Effector memory CD8-positive, alpha-beta T cell (primary cell): Measurements from ENCODE around the gene LYRM9.
"Not testable (repeated sequence)": the region's sequence is repeated elsewhere in the genome, so short reads cannot be mapped to it uniquely, and the experiment has no call there.

Source experiments
- ATAC-seq: fragments of 150-1000 bp; cut with Tn5 transposase; replicated peaks from 2 replicates; pipeline ENCODE4 v1.10.0; 2021; ENCODE audit warnings: mild to moderate bottlenecking, moderate library complexity
- DNase-seq, 3 experiments: peaks; one replicate each; pipeline ENCODE4 v3.0.0; 2021
- H3K27ac Mint-ChIP-seq, 2 donors: one replicate each; pipeline ENCODE4 v1.8.0; 2022; ENCODE audit warnings: mild to moderate bottlenecking in 2 of 2, mixed read lengths in 2 of 2, moderate library complexity in 2 of 2
- H3K27me3 Mint-ChIP-seq, 2 donors: one replicate each; pipeline ENCODE4 v1.8.0; 2022; ENCODE audit warnings: mixed read lengths in 2 of 2
- H3K36me3 Mint-ChIP-seq: one replicate; pipeline ENCODE4 v1.8.0; 2022; ENCODE audit warnings: mild to moderate bottlenecking, moderate library complexity, mixed read lengths; ENCODE audit not compliant: insufficient read depth
- H3K4me1 Mint-ChIP-seq, 2 donors: one replicate each; pipeline ENCODE4 v1.8.0; 2022; ENCODE audit warnings: low read depth in 2 of 2, mixed read lengths in 2 of 2
- H3K4me3 Mint-ChIP-seq, 2 donors: one replicate each; pipeline ENCODE4 v1.8.0; 2022; ENCODE audit warnings: mild to moderate bottlenecking in 2 of 2, mixed read lengths in 2 of 2, moderate library complexity in 2 of 2
- H3K9me3 Mint-ChIP-seq, 2 donors: one replicate each; pipeline ENCODE4 v1.8.0; 2022; ENCODE audit warnings: mixed read lengths in 2 of 2

LYRM9 gene

GRCh38 chr17:27836651-27837050, 56.5 kb downstream of the LYRM9 start:
- Mint-ChIP-seq H3K4me1 (no peaks in the 10 kb centered on the region), H3K4me3 (no peak overlapping the region), H3K9me3 (peaks cover 0 to 2% of the 10 kb centered on the region in 2 donors), H3K27me3 (no peaks in the 10 kb centered on the region), H3K27ac (no peak overlapping the region), H3K36me3 (no peaks in the 10 kb centered on the region)
- DNase-seq (no peak), ATAC-seq (no peak)

- H3K36me3 Mint-ChIP-seq = no peaks in the 10 kb centered on the region
- no peaks in the 10 kb centered on the region for H3K27me3 Mint-ChIP-seq
- no peak overlapping the region for H3K27ac Mint-ChIP-seq
- no peak for DNase-seq
- no peaks in the 10 kb centered on the region for H3K4me1 Mint-ChIP-seq
- H3K9me3 Mint-ChIP-seq = peaks cover 0 to 2% of the 10 kb centered on the region in 2 donors
- H3K4me3 Mint-ChIP-seq = no peak overlapping the region
- ATAC-seq = no peak
Measured at GRCh38 chr17:27834571-27834970, 58.6 kb downstream of the LYRM9 start.

- ATAC-seq (no peak), DNase-seq (no peak)
- Mint-ChIP-seq H3K4me3 (no peak overlapping the region), H3K9me3 (peaks cover 0 to 2% of the 10 kb centered on the region in 2 donors), H3K27me3 (peaks cover 0 to 5% of the 10 kb centered on the region in 2 donors), H3K36me3 (no peaks in the 10 kb centered on the region), H3K4me1 (no peaks in the 10 kb centered on the region), H3K27ac (no peak overlapping the region)
Measured at GRCh38 chr17:27832831-27833230, 60.3 kb downstream of the LYRM9 start.

GRCh38 chr17:27829888-27830287, 63.3 kb downstream of the LYRM9 start:
- not testable (repeated sequence) for H3K36me3 Mint-ChIP-seq, H3K9me3 Mint-ChIP-seq, H3K4me3 Mint-ChIP-seq, H3K27ac Mint-ChIP-seq, ATAC-seq, H3K4me1 Mint-ChIP-seq, DNase-seq
- H3K27me3 Mint-ChIP-seq = peaks cover 9 to 16% of the 10 kb centered on the region in 2 donors

- not testable (repeated sequence) for H3K4me3 Mint-ChIP-seq, DNase-seq, H3K4me1 Mint-ChIP-seq, H3K9me3 Mint-ChIP-seq, H3K36me3 Mint-ChIP-seq, H3K27ac Mint-ChIP-seq, ATAC-seq
- H3K27me3 Mint-ChIP-seq = peaks cover 9 to 16% of the 10 kb centered on the region in 2 donors
Measured at GRCh38 chr17:27829143-27829711, 63.9 kb downstream of the LYRM9 start.
